Measurements from ENCODE around the gene VAV3.
"Not testable (repeated sequence)": the region's sequence is repeated elsewhere in the genome, so short reads cannot be mapped to it uniquely, and the experiment has no call there.

Gene VAV3, protein sequence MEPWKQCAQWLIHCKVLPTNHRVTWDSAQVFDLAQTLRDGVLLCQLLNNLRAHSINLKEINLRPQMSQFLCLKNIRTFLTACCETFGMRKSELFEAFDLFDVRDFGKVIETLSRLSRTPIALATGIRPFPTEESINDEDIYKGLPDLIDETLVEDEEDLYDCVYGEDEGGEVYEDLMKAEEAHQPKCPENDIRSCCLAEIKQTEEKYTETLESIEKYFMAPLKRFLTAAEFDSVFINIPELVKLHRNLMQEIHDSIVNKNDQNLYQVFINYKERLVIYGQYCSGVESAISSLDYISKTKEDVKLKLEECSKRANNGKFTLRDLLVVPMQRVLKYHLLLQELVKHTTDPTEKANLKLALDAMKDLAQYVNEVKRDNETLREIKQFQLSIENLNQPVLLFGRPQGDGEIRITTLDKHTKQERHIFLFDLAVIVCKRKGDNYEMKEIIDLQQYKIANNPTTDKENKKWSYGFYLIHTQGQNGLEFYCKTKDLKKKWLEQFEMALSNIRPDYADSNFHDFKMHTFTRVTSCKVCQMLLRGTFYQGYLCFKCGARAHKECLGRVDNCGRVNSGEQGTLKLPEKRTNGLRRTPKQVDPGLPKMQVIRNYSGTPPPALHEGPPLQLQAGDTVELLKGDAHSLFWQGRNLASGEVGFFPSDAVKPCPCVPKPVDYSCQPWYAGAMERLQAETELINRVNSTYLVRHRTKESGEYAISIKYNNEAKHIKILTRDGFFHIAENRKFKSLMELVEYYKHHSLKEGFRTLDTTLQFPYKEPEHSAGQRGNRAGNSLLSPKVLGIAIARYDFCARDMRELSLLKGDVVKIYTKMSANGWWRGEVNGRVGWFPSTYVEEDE

GRCh38 chr1:107965110-107965991 lies at the start of gene VAV3:
Gene VAV3 (minus strand): TSS chr1:107965180. CDS start chr1:107964869, 311 bp downstream.
- Mint-ChIP-seq H3K36me3 (ENCODE audit: insufficient read depth) (peaks cover 21% of the 10 kb centered on the region), H3K4me3 (peak within 1 kb of the TSS; percentile 93), H3K27me3 (no peaks in the 10 kb centered on the region), H3K9me3 (no peaks in the 10 kb centered on the region), H3K4me1 (peaks cover 23% of the 10 kb centered on the region), H3K27ac (ENCODE audit: low read depth) (peak within 1 kb of the TSS; percentile 95)
- ATAC-seq (replicated peaks; ENCODE audit: extremely low read depth, poor library complexity, severe bottlenecking) (peak; percentile 44), DNase-seq (ENCODE audit: low spot score in 2 of 2) (peak; percentile 40)

DNA sequence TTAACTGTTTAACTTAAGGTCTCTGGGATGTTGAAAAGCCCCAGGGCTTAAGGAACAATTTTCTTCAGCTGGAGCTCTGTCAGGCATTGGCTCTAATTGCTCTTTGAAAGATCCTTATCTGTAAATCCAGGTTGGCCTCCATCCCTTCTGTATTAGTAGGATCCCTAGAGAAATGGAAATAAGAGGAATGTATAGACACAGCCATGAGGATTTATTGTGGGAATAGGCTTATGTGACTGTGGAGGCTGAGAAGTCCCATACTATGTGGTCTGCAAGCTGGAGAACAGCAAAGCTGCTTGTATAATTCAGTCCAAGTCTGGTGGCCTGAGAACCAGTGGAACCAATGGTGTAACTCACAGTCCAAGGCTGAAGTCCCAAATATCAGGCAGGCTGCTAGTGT lies 47.6 kb upstream of the VAV3 start:
- H3K9me3 Mint-ChIP-seq = no peaks in the 10 kb centered on the region
- no peak overlapping the region for H3K4me3 Mint-ChIP-seq

DNA sequence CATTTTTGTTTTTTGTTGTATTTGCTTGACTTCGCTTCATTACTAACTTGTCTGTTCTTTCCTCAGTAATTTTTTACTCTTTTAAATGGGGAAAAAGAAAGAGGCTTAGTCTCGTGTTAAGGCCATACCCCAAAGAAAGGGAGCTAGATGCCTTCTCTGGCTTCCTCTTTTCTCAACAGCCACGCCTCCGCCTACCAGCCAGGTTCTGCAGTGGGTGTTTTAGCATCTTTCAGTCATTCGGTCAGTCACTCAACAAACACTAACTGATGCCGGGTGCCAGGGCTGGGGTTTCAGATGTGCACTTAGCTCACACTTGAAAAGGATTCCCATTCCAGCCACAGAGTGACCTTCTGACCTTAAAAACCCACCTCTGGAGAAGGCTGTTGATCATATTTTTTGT lies 46.3 kb upstream of the VAV3 start:
- Mint-ChIP-seq H3K27me3 (no peaks in the 10 kb centered on the region), H3K4me1 (no peaks in the 10 kb centered on the region), H3K36me3 (ENCODE audit: insufficient read depth) (no peaks in the 10 kb centered on the region), H3K4me3 (no peak overlapping the region), H3K27ac (ENCODE audit: low read depth) (no peak overlapping the region), H3K9me3 (no peaks in the 10 kb centered on the region)
- ATAC-seq (replicated peaks; ENCODE audit: extremely low read depth, poor library complexity, severe bottlenecking) (no peak), DNase-seq (ENCODE audit: low spot score in 2 of 2) (no peak)

More for the DNA sequence above, 47.6 kb upstream of the VAV3 start:
- Mint-ChIP-seq H3K36me3 (ENCODE audit: insufficient read depth) (no peaks in the 10 kb centered on the region), H3K4me1 (no peaks in the 10 kb centered on the region), H3K27me3 (no peaks in the 10 kb centered on the region), H3K27ac (ENCODE audit: low read depth) (no peak overlapping the region)
- DNase-seq (ENCODE audit: low spot score in 2 of 2) (no peak), ATAC-seq (replicated peaks; ENCODE audit: extremely low read depth, poor library complexity, severe bottlenecking) (no peak)

DNA sequence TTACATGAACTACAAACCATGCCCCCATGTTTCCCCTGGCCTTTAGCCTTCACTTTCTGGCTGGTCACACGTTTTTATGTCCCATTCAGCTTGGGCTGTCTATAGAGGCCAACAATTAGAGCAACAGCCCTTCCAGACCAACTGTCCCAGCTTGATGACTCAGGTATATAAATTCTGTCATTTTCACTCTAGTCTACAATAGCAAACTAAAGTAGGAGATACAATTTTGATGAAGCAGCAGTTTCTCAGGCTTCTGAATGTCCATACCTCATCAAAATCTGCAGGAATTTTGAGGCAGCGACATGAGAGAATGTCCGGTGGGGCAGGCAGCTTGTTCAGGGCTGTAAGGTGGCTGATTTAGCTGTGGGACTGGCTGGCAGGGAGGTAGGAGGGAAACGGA lies 45.6 kb upstream of the VAV3 start:
- Mint-ChIP-seq H3K27ac (ENCODE audit: low read depth) (no peak overlapping the region), H3K4me1 (no peaks in the 10 kb centered on the region), H3K27me3 (no peaks in the 10 kb centered on the region), H3K4me3 (no peak overlapping the region), H3K9me3 (no peaks in the 10 kb centered on the region), H3K36me3 (ENCODE audit: insufficient read depth) (no peaks in the 10 kb centered on the region)
- DNase-seq (ENCODE audit: low spot score in 2 of 2) (no peak), ATAC-seq (replicated peaks; ENCODE audit: extremely low read depth, poor library complexity, severe bottlenecking) (no peak)

- H3K27ac Mint-ChIP-seq (ENCODE audit: low read depth) = no peak overlapping the region
- no peaks in the 10 kb centered on the region for H3K9me3 Mint-ChIP-seq
- H3K36me3 Mint-ChIP-seq (ENCODE audit: insufficient read depth) = no peaks in the 10 kb centered on the region
- no peak for DNase-seq (ENCODE audit: low spot score in 2 of 2)
- H3K4me1 Mint-ChIP-seq = no peaks in the 10 kb centered on the region
- no peak overlapping the region for H3K4me3 Mint-ChIP-seq
- no peaks in the 10 kb centered on the region for H3K27me3 Mint-ChIP-seq
- ATAC-seq (replicated peaks; ENCODE audit: extremely low read depth, poor library complexity, severe bottlenecking) = no peak
These were observed 44.7 kb upstream of the VAV3 start for GRCh38 chr1:108009603-108010195.

GRCh38 chr1:108007531-108007930 lies 42.6 kb upstream of the VAV3 start:
- no peak overlapping the region for H3K4me3 Mint-ChIP-seq
- no peaks in the 10 kb centered on the region for H3K9me3 Mint-ChIP-seq
- DNase-seq (ENCODE audit: low spot score in 2 of 2) (no peak), ATAC-seq (replicated peaks; ENCODE audit: extremely low read depth, poor library complexity, severe bottlenecking) (no peak)
- H3K36me3 Mint-ChIP-seq (ENCODE audit: insufficient read depth) = no peaks in the 10 kb centered on the region
- H3K27me3 Mint-ChIP-seq = no peaks in the 10 kb centered on the region
- H3K4me1 Mint-ChIP-seq = no peaks in the 10 kb centered on the region
- no peak overlapping the region for H3K27ac Mint-ChIP-seq (ENCODE audit: low read depth)

GRCh38 chr1:108007070-108007469 lies 42.1 kb upstream of the VAV3 start:
- Mint-ChIP-seq H3K4me3 (no peak overlapping the region), H3K27me3 (no peaks in the 10 kb centered on the region), H3K27ac (ENCODE audit: low read depth) (no peak overlapping the region), H3K36me3 (ENCODE audit: insufficient read depth) (no peaks in the 10 kb centered on the region), H3K9me3 (no peaks in the 10 kb centered on the region), H3K4me1 (no peaks in the 10 kb centered on the region)
- ATAC-seq (replicated peaks; ENCODE audit: extremely low read depth, poor library complexity, severe bottlenecking) (no peak), DNase-seq (ENCODE audit: low spot score in 2 of 2) (no peak)

- H3K27me3 Mint-ChIP-seq; ATAC-seq (replicated peaks; ENCODE audit: extremely low read depth, poor library complexity, severe bottlenecking); H3K9me3 Mint-ChIP-seq: not testable (repeated sequence)
These were observed 39.9 kb upstream of the VAV3 start for GRCh38 chr1:108004919-108005318.

GRCh38 chr1:108000620-108001111 lies 35.7 kb upstream of the VAV3 start:
- no peak for ATAC-seq (replicated peaks; ENCODE audit: extremely low read depth, poor library complexity, severe bottlenecking)
- no peaks in the 10 kb centered on the region for H3K4me1 Mint-ChIP-seq
- H3K27me3 Mint-ChIP-seq = no peaks in the 10 kb centered on the region
- no peak overlapping the region for H3K4me3 Mint-ChIP-seq
- no peaks in the 10 kb centered on the region for H3K9me3 Mint-ChIP-seq
- H3K27ac Mint-ChIP-seq (ENCODE audit: low read depth) = no peak overlapping the region
- no peak for DNase-seq (ENCODE audit: low spot score in 2 of 2)
- H3K36me3 Mint-ChIP-seq (ENCODE audit: insufficient read depth) = no peaks in the 10 kb centered on the region

More at GRCh38 chr1:108004919-108005318, 39.9 kb upstream of the VAV3 start:
- H3K4me3 Mint-ChIP-seq; DNase-seq (ENCODE audit: low spot score in 2 of 2); H3K36me3 Mint-ChIP-seq (ENCODE audit: insufficient read depth); H3K4me1 Mint-ChIP-seq; H3K27ac Mint-ChIP-seq (ENCODE audit: low read depth): not testable (repeated sequence)

- no peaks in the 10 kb centered on the region for H3K9me3 Mint-ChIP-seq
- ATAC-seq (replicated peaks; ENCODE audit: extremely low read depth, poor library complexity, severe bottlenecking) = no peak
- H3K27ac Mint-ChIP-seq (ENCODE audit: low read depth) = no peak overlapping the region
These were observed 35.2 kb upstream of the VAV3 start for GRCh38 chr1:108000184-108000583.

DNA sequence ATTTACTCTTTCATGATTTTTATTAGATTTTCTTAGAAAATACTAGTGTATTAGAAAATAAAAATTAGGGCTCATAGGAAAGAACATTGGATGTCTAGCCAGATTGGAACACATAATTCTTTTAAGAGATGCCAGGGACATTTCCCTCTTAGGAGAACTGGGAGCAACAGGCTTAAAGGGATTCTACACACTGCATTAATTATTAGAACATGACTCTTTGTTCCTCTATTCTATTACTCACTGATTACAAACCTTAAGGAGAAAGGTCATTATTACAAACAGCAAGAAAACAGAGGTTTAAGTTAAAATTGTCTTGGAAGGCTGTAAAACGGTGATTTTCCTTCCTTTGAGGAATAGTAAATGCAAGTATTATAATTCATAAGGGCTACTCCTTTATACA lies 32.9 kb upstream of the VAV3 start:
- no peak overlapping the region for H3K27ac Mint-ChIP-seq (ENCODE audit: low read depth)
- H3K9me3 Mint-ChIP-seq = no peaks in the 10 kb centered on the region
- no peaks in the 10 kb centered on the region for H3K27me3 Mint-ChIP-seq
- ATAC-seq (replicated peaks; ENCODE audit: extremely low read depth, poor library complexity, severe bottlenecking) (no peak), DNase-seq (ENCODE audit: low spot score in 2 of 2) (no peak)
- H3K4me3 Mint-ChIP-seq = no peak overlapping the region
- H3K4me1 Mint-ChIP-seq = no peaks in the 10 kb centered on the region
- no peaks in the 10 kb centered on the region for H3K36me3 Mint-ChIP-seq (ENCODE audit: insufficient read depth)

More at GRCh38 chr1:108000184-108000583, 35.2 kb upstream of the VAV3 start:
- no peaks in the 10 kb centered on the region for H3K4me1 Mint-ChIP-seq
- no peak for DNase-seq (ENCODE audit: low spot score in 2 of 2)
- H3K27me3 Mint-ChIP-seq = no peaks in the 10 kb centered on the region
- no peaks in the 10 kb centered on the region for H3K36me3 Mint-ChIP-seq (ENCODE audit: insufficient read depth)
- no peak overlapping the region for H3K4me3 Mint-ChIP-seq

DNA sequence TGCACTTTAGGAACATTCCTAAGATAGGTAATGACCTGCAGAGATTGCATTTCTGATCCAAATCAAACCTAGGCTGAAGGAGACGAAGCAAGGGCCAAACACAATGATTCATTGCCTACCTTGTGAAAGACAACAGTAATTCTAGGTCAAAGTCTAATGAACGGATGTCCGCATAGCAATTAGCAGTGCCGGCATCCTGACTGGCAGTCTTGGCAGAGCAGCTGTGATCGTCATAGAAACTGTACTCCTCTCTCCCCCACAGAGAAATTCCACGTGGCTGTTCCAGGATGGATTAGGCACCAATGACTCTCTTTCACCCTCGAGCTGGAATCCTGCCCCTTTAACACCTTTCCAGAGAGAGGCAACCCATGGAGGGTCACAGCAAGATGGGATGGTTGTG lies 28.9 kb upstream of the VAV3 start:
- Mint-ChIP-seq H3K36me3 (ENCODE audit: insufficient read depth) (no peaks in the 10 kb centered on the region), H3K4me3 (no peak overlapping the region), H3K9me3 (no peaks in the 10 kb centered on the region), H3K4me1 (no peaks in the 10 kb centered on the region), H3K27ac (ENCODE audit: low read depth) (no peak overlapping the region), H3K27me3 (no peaks in the 10 kb centered on the region)
- DNase-seq (ENCODE audit: low spot score in 2 of 2) (no peak), ATAC-seq (replicated peaks; ENCODE audit: extremely low read depth, poor library complexity, severe bottlenecking) (no peak)

All from central memory CD8-positive, alpha-beta T cell (primary cell).